SHP77 (cell line): ENCODE data around the gene EPAS1.
"Not testable (repeated sequence)": the region's sequence is repeated elsewhere in the genome, so short reads cannot be mapped to it uniquely, and the experiment has no call there.

Experiments
- DNase-seq, 2 experiments: peaks; one replicate each; lab custom pipeline; 2025; lab: John Stamatoyannopoulos, UW

Gene EPAS1

GRCh38 chr2:46383113-46383395, 85.8 kb downstream of the EPAS1 start:
- DNase-seq = no peak

GRCh38 chr2:46383784-46384456, 86.7 kb downstream of the EPAS1 start:
- no peak for DNase-seq

DNA sequence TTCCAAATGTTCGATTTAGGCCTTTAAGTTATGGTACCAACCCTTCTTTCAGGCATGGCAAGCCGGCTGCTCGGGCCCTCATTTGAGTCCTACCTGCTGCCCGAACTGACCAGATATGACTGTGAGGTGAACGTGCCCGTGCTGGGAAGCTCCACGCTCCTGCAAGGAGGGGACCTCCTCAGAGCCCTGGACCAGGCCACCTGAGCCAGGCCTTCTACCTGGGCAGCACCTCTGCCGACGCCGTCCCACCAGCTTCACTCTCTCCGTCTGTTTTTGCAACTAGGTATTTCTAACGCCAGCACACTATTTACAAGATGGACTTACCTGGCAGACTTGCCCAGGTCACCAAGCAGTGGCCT, 87.2 kb downstream of the EPAS1 start:
- DNase-seq = no peak

GRCh38 chr2:46385786-46386577, 88.8 kb downstream of the EPAS1 start:
- DNase-seq = no peak

GRCh38 chr2:46386763-46387162, 89.6 kb downstream of the EPAS1 start:
- DNase-seq = no peak

DNA sequence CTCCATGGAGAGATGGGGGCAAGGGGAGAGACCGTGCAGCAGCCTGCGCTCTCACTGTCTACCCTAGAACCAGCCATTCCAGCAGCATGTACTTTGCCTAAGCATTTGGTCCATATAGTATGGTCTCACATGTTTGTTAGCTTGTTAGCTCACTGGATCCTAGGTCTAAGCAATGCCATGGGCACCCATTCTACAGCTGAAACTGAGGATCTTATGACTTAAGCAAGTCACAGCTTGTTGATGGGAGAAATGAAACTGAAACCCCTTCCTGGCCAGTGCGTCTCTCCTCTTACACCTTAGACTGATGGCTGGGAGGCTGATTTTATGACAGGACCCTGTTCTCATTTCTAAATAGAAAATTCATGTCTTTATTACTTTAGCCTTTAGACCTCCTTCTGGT, 90.1 kb downstream of the EPAS1 start:
- no peak for DNase-seq

GRCh38 chr2:46387886-46388515, 90.8 kb downstream of the EPAS1 start:
- no peak for DNase-seq

DNA sequence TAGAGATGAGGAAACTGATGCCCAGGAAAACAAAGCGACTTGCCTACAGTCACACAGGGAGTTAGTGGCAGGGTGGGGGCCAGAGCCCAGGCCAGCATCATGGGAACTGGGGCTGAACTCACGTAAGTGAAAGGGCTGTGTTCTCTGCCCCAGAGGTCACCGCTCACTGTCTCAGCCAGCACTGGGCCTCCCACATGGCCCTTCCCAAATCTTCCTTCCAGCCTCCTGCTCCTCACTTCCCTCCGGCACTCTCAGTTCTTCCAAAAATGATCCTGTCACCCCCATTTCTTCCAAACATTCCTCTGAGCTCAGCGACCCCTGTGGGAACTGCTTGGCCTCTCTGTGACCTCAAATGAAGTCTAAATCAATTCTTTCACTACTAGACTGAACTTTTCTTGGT, 91.7 kb downstream of the EPAS1 start:
- DNase-seq = no peak

- DNase-seq = no peak
Observed at GRCh38 chr2:46389417-46389916, 92.3 kb downstream of the EPAS1 start.

DNA sequence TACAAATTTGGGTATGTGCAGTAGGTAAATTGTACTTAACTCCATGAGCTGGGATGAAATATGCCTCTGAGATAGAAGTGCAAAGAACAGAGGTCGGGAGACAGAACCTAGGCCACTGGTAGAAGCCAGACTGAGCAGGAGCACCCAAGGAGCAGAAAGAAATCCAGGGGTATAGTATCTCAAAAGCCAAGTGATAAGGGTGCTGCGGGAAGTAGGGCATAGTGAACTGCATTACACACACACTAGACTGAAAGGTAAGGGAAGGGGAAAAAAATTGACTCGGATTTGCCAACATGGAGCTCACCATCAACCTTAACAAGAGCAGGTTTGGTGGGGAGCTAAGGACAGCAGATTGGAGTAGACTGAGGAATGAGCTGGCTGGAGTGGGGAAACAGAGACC, 92.8 kb downstream of the EPAS1 start:
- DNase-seq = no peak

DNA sequence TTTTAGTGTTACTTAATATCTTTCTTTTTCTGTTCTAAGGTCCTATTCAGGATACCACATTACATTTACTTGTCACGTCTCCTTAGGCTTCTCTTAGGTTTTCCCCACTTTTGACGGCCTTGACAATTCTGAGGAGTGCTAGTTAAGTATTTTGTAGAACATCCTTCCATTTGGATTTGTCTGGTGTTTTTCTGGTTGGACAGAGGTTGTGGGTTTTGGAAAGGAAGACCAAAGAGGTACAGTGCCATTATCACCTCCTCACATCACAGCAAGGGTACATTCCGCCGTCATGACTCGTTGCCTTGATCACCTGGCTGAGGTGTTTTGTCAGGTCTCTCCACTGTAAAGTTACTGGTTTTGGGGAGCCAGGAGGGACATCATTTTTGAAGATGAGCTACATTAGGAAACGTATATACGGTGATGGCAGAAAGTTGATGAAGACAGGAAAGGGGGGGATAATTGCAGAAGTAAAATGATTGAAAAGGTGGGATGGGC, 93.7 kb downstream of the EPAS1 start:
- no peak for DNase-seq

DNA sequence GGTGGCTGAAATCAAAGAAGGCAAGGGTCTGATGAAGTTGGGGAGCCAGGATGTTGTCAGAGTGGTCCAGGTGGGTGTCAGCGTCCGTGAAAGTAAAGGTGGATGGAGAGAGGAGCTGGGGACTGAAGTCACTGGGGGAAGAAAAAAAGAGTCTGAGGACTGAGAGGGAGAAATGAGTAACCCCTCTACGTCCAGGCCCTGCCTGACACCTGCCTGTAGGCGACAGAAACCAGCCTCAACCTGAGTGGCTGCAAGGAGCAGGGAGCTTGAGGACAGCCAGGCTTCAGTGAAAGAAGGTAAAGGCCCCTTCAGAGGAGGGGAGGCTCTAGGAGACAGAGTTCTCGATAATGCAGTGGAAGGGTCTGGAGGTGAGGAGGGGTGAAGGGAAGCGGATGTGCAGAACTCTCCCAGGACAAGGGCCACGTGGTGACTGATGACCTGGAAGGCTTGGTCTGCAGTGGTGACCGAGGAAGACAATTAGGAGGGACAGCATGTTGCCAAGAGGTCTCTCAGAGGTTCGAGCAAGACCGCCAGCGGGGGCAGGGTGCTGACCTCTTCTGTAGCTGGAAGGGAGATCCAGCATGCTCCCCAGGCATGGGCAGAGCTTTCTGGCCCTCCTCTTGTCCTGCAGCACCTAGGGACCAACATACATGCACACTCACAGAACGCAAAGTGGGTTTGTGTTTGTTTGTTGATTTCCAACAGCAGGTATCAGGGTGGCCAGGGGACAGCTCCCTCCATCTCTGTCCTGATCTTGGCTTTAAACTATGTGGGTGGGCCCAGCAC, 95.5 kb downstream of the EPAS1 start:
- DNase-seq = no peak

- no peak for DNase-seq
Observed at GRCh38 chr2:46393347-46393820, 96.2 kb downstream of the EPAS1 start.

- DNase-seq = no peak
Observed at GRCh38 chr2:46393865-46394264, 96.7 kb downstream of the EPAS1 start.

- no peak for DNase-seq
Observed at GRCh38 chr2:46394649-46395510, 97.7 kb downstream of the EPAS1 start.

DNA sequence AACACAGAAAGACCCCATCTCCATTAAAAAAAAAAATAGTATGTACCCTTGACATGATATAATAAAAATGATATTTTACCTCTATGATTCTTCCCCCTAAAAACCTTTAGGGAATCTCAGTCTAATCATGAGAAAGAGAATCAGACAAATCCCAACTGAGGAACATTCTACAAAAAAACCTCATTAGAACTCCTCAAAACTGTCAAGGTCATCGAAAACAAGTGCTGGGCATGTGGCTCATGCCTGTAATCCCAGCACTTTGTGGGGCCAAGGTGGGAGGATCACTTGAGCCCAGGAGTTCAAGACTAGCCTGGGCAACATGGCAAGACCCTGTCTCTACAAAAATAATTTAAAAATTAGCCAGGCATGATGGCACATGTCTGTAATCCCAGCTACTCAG, 98.5 kb downstream of the EPAS1 start:
- DNase-seq = not testable (repeated sequence)

DNA sequence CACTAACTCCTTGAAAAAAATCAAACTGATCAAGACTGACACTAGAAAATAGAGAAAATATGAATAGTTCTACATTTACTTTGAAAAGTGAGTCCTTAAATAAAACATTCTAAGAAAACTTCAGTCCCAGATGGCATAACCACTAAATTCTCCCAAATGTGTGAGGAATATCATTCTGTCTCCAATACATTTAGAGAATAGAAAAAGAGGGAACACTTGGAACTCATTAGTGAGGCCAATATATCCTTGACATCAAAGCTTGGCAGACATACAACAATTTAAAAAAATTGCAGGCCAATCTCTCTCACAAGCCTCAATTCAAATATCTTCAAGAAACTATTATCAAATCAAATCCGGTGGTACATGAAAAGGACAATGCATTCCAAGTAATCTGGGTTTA, 102.8 kb downstream of the EPAS1 start:
- DNase-seq = no peak

- DNase-seq = no peak
Observed at GRCh38 chr2:46402874-46403273, 105.7 kb downstream of the EPAS1 start.

DNA sequence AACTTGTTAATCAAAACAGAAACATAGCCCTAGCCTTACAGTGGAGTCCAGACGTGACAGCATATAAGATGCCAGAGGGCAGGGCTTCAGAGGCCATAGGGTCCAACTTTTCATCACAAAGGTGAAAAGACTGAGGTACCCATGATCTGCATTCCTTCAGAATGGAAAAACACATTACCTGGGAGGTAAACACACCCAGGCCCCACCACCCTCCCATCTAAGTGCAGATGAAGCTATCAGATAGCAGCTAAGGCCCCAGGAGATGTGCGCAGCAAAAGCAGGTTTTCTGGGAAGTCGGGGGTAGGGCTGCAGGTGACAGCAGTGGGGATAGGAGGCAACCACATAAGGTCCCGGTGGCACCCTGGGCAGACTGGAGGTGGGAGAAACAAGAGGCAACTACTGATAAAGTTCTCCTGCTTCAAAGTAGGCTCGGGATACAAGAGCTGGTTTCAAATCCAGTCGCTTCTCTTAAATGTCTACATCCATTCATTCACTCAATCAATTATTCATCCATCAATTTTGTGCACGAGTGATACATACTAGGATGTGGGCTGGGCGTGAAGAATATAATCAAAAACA, 107.1 kb downstream of the EPAS1 start:
- no peak for DNase-seq

GRCh38 chr2:46407852-46408455, 110.7 kb downstream of the EPAS1 start:
- DNase-seq = no peak
